Neutrophil (primary cell): ENCODE results near the gene GNAQ.

Source experiments
- H3K27ac ChIP-seq: fragments of 200-600 bp; sonication (generic); 2 replicates; pipeline ENCODE4 v1.5.1; 2016; ENCODE audit warnings: mild to moderate bottlenecking, moderate library complexity
- H3K27me3 ChIP-seq: fragments of 200-600 bp; sonication (generic); 2 replicates; pipeline ENCODE4 v1.6.0; 2016; ENCODE audit warnings: mild to moderate bottlenecking
- H3K36me3 ChIP-seq: fragments of 200-600 bp; sonication (generic); 2 replicates; pipeline ENCODE4 v1.5.1; 2017
- H3K4me1 ChIP-seq, 2 experiments: fragments of 200-600 bp in 1 of 2; sonication (generic) in 1 of 2; 1 replicate in 1 of 2; 2 replicates in 1 of 2; pipeline versions ENCODE4 v1.5.1 to v1.6.1; 2013 to 2016; ENCODE audit warnings: low read depth in 1 of 2, low read length in 1 of 2, mild to moderate bottlenecking in 1 of 2, moderate library complexity in 1 of 2; ENCODE audit not compliant: control insufficient read depth in 1 of 2, insufficient read depth in 1 of 2
- H3K4me3 ChIP-seq, 2 experiments: fragments of 200-600 bp in 1 of 2; sonication (generic) in 1 of 2; 1 replicate in 1 of 2; 2 replicates in 1 of 2; pipeline ENCODE4 v1.5.1; 2013 to 2016; ENCODE audit warnings: low read depth in 1 of 2, low read length in 1 of 2, mild to moderate bottlenecking in 1 of 2, moderate library complexity in 1 of 2
- H3K9me3 ChIP-seq: fragments of 200-600 bp; sonication (generic); 2 replicates; pipeline ENCODE4 v1.5.1; 2016
- TF ChIP-seq, protein P1 (sequence below): fragments of 200-600 bp; sonication (generic); IDR thresholded peaks from 2 replicates; pipeline ENCODE4 v1.5.1; 2016; ENCODE audit warnings: antibody characterized with exemption

GNAQ gene

DNA sequence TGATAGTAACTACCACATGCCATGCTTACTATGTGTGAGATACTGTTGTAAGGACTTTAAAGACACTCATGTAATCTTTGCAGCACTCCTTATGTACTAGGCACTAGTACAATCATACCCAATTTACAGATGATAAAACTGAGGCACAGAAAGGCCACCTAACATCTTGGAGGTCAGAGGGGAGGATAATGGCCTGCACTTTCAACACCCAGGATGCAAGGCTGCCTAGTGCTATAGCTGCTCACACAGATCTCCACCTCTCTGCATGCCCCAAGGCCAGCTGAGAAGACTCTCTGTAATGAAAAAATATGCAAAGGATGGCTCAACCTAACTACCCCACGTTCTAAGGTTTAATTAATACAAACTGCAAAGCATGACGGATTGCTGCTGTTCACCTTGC is 57.2 kb downstream of the GNAQ start:
- TF ChIP-seq, protein P1, sequence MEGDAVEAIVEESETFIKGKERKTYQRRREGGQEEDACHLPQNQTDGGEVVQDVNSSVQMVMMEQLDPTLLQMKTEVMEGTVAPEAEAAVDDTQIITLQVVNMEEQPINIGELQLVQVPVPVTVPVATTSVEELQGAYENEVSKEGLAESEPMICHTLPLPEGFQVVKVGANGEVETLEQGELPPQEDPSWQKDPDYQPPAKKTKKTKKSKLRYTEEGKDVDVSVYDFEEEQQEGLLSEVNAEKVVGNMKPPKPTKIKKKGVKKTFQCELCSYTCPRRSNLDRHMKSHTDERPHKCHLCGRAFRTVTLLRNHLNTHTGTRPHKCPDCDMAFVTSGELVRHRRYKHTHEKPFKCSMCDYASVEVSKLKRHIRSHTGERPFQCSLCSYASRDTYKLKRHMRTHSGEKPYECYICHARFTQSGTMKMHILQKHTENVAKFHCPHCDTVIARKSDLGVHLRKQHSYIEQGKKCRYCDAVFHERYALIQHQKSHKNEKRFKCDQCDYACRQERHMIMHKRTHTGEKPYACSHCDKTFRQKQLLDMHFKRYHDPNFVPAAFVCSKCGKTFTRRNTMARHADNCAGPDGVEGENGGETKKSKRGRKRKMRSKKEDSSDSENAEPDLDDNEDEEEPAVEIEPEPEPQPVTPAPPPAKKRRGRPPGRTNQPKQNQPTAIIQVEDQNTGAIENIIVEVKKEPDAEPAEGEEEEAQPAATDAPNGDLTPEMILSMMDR = no peak
- H3K36me3 ChIP-seq = no peaks in the 10 kb centered on the region
- H3K9me3 ChIP-seq = no peaks in the 10 kb centered on the region
- peak overlapping the region; percentile 52 for H3K27ac ChIP-seq
- H3K27me3 ChIP-seq = no peaks in the 10 kb centered on the region
- peaks cover 36 to 63% of the 10 kb centered on the region in 2 experiments for H3K4me1 ChIP-seq
- no peak overlapping the region for H3K4me3 ChIP-seq

DNA sequence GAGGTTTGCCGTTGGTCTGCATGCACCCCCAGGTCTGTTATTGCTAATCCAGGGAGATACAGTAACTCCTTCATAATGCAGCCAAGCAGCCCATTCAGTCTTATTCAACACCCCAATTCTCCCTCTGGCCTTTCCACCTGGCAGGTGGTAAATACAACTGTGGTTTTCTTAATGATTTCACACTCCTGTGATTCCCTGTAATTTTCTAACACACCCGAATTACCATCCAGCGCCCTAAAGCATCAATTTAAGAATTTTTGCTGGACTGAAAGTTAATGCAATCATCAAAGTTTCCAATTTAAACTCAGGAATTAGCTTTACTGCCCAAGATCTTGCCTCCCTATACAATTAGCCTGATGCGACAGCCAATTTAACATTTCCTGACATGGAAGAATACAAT is 62.5 kb downstream of the GNAQ start:
- no peaks in the 10 kb centered on the region for H3K27me3 ChIP-seq
- H3K36me3 ChIP-seq = peaks cover 6% of the 10 kb centered on the region
- TF ChIP-seq, protein P1 = no peak
- H3K4me1 ChIP-seq = peaks cover 4 to 27% of the 10 kb centered on the region in 2 experiments
- H3K27ac ChIP-seq = peak overlapping the region; percentile 52
- no peak overlapping the region for H3K4me3 ChIP-seq
- H3K9me3 ChIP-seq = no peaks in the 10 kb centered on the region

DNA sequence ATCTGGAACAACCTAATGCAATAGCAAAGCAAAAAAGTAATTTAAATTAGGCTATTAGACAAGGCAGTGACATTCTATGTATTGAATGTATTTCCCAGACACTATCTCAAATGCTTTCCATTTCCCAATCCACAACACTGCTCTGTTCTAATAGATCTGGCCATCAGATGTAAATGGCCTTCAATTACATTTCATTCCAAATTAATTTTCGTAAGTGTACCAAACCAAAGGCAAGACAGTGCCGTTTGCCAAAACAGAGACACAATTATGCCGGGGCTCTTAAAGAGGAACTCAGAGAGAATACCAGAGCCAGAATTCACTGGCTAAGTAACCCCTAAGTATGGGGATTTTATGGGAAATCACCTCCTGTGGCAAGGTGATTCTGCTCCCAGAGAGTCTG is 63.1 kb downstream of the GNAQ start:
- H3K27ac ChIP-seq = peak overlapping the region; percentile 52
- TF ChIP-seq, protein P1 = no peak
- H3K4me1 ChIP-seq = peaks cover 4 to 23% of the 10 kb centered on the region in 2 experiments
- H3K27me3 ChIP-seq = no peaks in the 10 kb centered on the region
- peaks cover 6% of the 10 kb centered on the region for H3K36me3 ChIP-seq
- H3K4me3 ChIP-seq = no peak overlapping the region
- H3K9me3 ChIP-seq = no peaks in the 10 kb centered on the region

DNA sequence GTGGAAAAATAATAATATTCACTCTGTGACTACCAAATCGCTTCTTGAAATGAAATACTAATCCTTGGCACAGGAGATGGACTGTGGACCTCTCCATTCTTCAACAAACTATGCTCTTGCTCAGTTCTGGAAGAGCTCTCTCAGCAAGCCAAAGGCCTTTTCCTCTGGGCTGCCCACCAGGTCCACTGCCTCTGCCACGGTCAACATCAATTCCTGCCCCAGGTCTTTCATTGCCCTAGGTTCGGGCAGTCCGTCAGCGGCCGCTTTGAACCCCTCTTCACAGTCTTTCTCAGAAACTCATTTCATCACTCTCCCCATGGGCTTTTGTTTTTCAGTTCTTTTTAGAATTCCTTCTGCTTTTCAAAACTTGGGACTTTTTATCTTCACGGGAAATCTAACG is 64.9 kb downstream of the GNAQ start:
- Histone ChIP-seq H3K4me3 (no peak overlapping the region), H3K4me1 (peaks cover 4 to 18% of the 10 kb centered on the region in 2 experiments), H3K36me3 (peaks cover 6% of the 10 kb centered on the region), H3K9me3 (no peaks in the 10 kb centered on the region), H3K27ac (peak overlapping the region; percentile 54), H3K27me3 (no peaks in the 10 kb centered on the region)
- TF ChIP-seq, protein P1 = no peak

DNA sequence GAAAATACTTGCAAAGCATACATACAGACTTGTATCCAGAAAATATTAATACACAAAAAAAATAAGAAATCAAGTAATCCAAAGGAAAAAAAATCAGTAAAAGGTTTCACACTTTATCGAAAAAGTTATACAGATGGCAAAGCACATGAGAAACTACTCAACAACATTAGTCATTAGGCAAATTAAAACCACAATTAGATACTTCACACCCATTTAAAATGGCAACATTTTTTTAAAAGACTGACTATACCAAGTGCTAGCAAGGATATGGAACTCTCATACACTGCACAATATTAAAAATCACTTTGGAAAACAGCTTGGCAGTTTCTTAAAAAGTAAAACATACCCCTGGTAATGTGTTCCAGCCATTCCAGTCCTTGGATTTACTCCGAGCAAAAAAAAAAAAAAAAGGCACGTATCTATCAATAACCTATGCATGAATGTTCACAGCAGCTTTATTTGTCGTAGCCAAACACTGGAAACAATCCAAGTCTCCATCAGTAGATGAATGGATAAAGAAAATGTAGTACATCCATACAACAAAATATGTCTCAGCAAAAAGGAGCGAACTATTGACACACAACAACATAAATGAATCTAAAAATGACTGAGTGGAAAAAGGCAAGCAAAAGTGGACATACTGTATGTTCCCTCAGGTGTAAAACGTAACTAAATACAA is 66.0 kb downstream of the GNAQ start:
- no peaks in the 10 kb centered on the region for H3K9me3 ChIP-seq
- H3K27me3 ChIP-seq = no peaks in the 10 kb centered on the region
- TF ChIP-seq, protein P1 = no peak
- H3K27ac ChIP-seq = peak overlapping the region; percentile 54
- H3K4me1 ChIP-seq = peaks cover 4 to 18% of the 10 kb centered on the region in 2 experiments
- H3K36me3 ChIP-seq = peaks cover 6% of the 10 kb centered on the region
- H3K4me3 ChIP-seq = no peak overlapping the region
